Colonic mucosa (tissue), 4 donors: ENCODE measurements around the gene ECEL1. TPM values are rescaled to one million over a fixed set of nuclear protein-coding genes. Genes with fewer than 3 reads are reported as not detected.

ENCODE experiments used
- DNase-seq: peaks from one replicate; pipeline ENCODE4 v3.0.0-alpha.2; 2020
- H3K27ac ChIP-seq: fragments of 200-600 bp; one replicate; pipeline ENCODE4 v1.8.0; 2021
- H3K27me3 ChIP-seq: fragments of 200-600 bp; one replicate; pipeline ENCODE4 v1.8.0; 2021
- H3K36me3 ChIP-seq: fragments of 200-600 bp; one replicate; pipeline ENCODE4 v1.8.0; 2021
- H3K4me1 ChIP-seq: fragments of 200-600 bp; one replicate; pipeline ENCODE4 v1.8.0; 2021; ENCODE audit warnings: mild to moderate bottlenecking
- H3K4me3 ChIP-seq: fragments of 200-600 bp; one replicate; pipeline ENCODE4 v1.8.0; 2021
- H3K9ac ChIP-seq, 2 donors: one replicate each; pipeline ENCODE4 v1.7.0; 2013; ENCODE audit warnings: control low read depth in 2 of 2, low read depth in 2 of 2, low read length in 2 of 2
- H3K9me3 ChIP-seq: fragments of 200-600 bp; one replicate; pipeline ENCODE4 v1.8.0; 2021
- intact Hi-C: fragments of 100-400 bp; cut with DNase I; formaldehyde crosslinking; loops from one replicate; pipeline ENCODE4 v1.14.1; 2022
- total RNA-seq, 2 donors: library from RNA; stranded (reverse); fragmentation: NEBNext Ultra II Directional in 1 of 2; extraction: Animal tissue kit (Norgen Biotek cat#: 25700) in 1 of 2; gene quantifications; one replicate each; pipeline ENCODE4 v1.2.1, GENCODE V29; 2021
- TF ChIP-seq, protein P1 (sequence below): fragments of 200-600 bp; IDR thresholded peaks from one replicate; pipeline ENCODE4 v1.8.0; 2022; ENCODE audit warnings: antibody characterized with exemption, mild to moderate bottlenecking
- donor health status: healthy.
- donor health status: DM: no; HTN: no; CAD: no.
- donor health status: DM: no; HTN: no; CAD: no.

ECEL1 gene, protein sequence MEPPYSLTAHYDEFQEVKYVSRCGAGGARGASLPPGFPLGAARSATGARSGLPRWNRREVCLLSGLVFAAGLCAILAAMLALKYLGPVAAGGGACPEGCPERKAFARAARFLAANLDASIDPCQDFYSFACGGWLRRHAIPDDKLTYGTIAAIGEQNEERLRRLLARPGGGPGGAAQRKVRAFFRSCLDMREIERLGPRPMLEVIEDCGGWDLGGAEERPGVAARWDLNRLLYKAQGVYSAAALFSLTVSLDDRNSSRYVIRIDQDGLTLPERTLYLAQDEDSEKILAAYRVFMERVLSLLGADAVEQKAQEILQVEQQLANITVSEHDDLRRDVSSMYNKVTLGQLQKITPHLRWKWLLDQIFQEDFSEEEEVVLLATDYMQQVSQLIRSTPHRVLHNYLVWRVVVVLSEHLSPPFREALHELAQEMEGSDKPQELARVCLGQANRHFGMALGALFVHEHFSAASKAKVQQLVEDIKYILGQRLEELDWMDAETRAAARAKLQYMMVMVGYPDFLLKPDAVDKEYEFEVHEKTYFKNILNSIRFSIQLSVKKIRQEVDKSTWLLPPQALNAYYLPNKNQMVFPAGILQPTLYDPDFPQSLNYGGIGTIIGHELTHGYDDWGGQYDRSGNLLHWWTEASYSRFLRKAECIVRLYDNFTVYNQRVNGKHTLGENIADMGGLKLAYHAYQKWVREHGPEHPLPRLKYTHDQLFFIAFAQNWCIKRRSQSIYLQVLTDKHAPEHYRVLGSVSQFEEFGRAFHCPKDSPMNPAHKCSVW
- total RNA-seq: under 1 TPM; 0.12 to 0.40 TPM

GRCh38 chr2:232487385-232488096 lies at the start of gene ECEL1:
TSS of gene ECEL1 (minus strand) at chr2:232487834. CDS start at chr2:232486653, 1,181 bp downstream.
- Histone ChIP-seq H3K36me3 (no peaks in the 10 kb centered on the region), H3K9me3 (no peaks in the 10 kb centered on the region), H3K9ac (no peak within 1 kb of the TSS), H3K27me3 (peaks cover 42% of the 10 kb centered on the region), H3K4me3 (no peak within 1 kb of the TSS), H3K4me1 (no peaks in the 10 kb centered on the region), H3K27ac (no peak within 1 kb of the TSS)
- intact Hi-C loops: no loop called here
- TF ChIP-seq, protein P1, sequence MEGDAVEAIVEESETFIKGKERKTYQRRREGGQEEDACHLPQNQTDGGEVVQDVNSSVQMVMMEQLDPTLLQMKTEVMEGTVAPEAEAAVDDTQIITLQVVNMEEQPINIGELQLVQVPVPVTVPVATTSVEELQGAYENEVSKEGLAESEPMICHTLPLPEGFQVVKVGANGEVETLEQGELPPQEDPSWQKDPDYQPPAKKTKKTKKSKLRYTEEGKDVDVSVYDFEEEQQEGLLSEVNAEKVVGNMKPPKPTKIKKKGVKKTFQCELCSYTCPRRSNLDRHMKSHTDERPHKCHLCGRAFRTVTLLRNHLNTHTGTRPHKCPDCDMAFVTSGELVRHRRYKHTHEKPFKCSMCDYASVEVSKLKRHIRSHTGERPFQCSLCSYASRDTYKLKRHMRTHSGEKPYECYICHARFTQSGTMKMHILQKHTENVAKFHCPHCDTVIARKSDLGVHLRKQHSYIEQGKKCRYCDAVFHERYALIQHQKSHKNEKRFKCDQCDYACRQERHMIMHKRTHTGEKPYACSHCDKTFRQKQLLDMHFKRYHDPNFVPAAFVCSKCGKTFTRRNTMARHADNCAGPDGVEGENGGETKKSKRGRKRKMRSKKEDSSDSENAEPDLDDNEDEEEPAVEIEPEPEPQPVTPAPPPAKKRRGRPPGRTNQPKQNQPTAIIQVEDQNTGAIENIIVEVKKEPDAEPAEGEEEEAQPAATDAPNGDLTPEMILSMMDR: no peak
- no peak for DNase-seq

GRCh38 chr2:232537079-232537478 lies 49.4 kb upstream of the ECEL1 start:
- no peak overlapping the region for H3K9ac ChIP-seq
- no peaks in the 10 kb centered on the region for H3K4me1 ChIP-seq
- no peaks in the 10 kb centered on the region for H3K27me3 ChIP-seq
- no peak overlapping the region for H3K27ac ChIP-seq
- TF ChIP-seq, protein P1: peak; percentile 53
- intact Hi-C loops: no loop called here
- no peaks in the 10 kb centered on the region for H3K9me3 ChIP-seq
- no peak overlapping the region for H3K4me3 ChIP-seq
- no peak for DNase-seq
- H3K36me3 ChIP-seq: no peaks in the 10 kb centered on the region

DNA sequence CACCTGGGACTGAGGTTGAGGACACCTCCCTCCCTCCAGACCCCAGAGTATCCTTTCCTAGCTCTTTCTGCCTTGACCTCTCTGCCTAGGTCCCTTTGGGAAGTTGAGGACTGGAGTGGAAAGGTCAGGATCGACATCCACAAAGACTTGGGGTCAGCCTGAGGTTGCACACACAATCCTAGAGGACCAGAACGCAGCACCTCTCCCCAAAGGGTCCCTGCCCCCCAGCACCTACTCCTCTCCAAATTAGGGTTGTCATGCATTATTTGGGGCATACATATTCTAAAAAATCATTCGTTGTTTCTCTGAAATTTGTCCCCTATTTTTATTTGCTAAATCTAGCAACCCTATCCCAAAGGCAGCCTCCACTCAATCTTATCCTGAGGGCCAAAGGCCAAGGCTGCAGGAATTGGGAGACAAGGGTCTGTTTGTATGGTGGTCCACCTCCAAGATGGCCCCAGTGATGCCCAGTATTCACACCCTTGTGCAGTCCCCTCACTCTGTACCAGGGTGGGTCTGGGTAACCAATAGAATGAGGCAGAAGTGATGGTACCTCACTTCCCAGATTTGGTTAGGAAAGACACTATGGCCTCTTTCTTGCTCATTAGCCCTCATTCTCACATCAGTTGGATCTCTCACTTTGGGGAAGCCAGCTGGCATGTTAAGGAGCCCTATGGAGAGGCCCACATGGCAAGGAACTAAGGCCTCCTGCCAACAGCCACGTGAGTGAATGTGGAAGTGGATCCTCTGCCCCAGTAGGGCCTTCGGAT lies 48.3 kb upstream of the ECEL1 start:
- Histone ChIP-seq H3K27me3 (no peaks in the 10 kb centered on the region), H3K4me3 (no peak overlapping the region)
- no peak for DNase-seq

DNA sequence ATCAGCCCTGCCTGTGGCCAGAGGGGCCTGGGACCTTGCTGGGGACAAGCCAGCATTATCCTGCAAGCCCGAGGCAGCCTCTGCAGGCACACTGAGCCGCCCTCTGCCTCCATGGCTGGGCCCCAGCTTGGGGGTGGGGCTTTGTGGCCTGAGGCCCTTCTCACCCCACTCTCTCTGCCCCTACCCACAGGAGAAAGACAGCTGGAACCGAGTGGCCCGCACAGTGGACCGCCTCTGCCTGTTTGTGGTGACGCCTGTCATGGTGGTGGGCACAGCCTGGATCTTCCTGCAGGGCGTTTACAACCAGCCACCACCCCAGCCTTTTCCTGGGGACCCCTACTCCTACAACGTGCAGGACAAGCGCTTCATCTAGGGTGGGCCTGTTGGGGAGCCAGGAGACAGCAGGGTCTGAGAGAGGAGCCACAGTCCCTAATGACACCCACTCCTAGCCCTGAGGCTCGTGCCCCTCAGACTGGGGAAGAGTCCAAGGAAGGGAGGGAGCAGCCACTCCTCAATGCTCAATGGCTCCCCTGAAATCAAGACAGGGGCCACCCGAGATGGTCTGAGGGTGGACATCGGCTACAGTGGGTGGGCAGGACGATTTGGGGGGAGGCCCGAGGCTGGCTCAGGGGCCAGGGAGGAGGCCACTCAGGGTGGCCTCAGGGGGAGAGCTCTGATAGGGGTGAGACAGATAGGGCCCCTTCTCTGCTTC lies 47.5 kb upstream of the ECEL1 start:
- no peak for DNase-seq

More for the DNA sequence above, 48.3 kb upstream of the ECEL1 start:
- Histone ChIP-seq H3K4me1 (no peaks in the 10 kb centered on the region), H3K27ac (no peak overlapping the region), H3K9ac (no peak overlapping the region), H3K9me3 (no peaks in the 10 kb centered on the region), H3K36me3 (no peaks in the 10 kb centered on the region)
- intact Hi-C loops: no loop called here
- TF ChIP-seq, protein P1: no peak

More for the DNA sequence above, 47.5 kb upstream of the ECEL1 start:
- Histone ChIP-seq H3K36me3 (no peaks in the 10 kb centered on the region), H3K4me3 (no peak overlapping the region), H3K27ac (no peak overlapping the region), H3K4me1 (no peaks in the 10 kb centered on the region), H3K9ac (no peak overlapping the region), H3K27me3 (no peaks in the 10 kb centered on the region), H3K9me3 (no peaks in the 10 kb centered on the region)
- intact Hi-C loops: no loop called here
- TF ChIP-seq, protein P1: no peak
